ENCODE data around the gene GRM4.
"Not testable (repeated sequence)": the region's sequence is repeated elsewhere in the genome, so short reads cannot be mapped to it uniquely, and the experiment has no call there.

Gene GRM4

DNA sequence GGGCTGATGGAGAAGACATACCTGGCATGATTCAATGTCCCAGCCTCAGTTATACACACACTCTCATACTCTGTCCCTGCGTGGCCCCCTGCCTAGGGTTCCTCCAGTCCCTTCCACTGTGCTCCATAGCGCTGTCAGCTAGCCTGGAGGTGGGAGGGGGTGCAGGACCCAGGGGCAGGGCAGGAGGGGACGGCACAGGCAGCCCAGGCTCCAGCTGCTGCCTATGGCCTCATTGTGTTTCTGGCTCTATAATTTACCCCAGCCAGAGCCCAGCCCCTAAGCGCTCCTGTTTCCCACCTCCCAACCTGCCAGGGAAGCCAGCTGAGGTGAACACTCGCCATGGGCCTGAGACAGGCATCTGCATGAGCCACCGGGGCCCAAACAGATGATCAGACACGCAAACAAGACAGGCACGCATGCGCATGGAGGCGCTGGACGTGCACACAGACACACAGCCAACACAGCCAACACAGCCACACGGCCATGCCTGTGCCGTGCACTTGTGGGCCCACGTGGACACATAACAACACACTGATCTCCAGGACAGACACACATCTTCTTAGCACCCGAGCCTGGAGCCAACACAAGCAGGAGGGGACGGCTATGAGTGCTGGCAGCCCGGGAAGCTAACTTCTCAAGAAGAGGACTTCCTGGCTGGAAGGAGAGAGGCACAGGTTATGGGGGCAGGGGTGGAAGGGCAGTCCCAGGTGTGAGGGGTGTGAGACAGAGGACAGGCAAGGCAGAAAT lies 124.9 kb downstream of the GRM4 start:
- Histone ChIP-seq H3K9ac (ENCODE audit: low read length) (no peak overlapping the region), H3K9me3 (ENCODE audit: control insufficient read depth, low read length) (peaks cover 8% of the 10 kb centered on the region)

DNA sequence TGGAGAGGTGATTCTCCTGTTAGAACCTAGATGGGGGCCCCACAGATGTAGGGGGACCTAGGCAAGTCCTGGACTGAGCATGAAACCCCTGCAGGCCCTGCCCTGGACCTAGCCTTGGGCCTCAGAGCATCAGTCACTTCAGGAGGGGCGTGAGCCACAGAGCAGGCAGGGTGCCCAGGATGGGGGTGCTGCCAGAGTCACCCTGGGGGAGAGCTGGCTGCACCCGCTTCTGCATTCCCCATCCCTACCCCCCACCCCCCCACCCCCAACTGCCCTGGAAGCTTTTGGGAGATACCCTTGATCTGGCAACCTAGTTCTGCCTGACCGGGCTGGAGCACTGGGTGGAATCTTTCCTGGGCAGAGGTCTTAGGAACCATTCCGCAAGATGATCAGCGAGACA lies 125.6 kb downstream of the GRM4 start:
- Histone ChIP-seq H3K36me3 (ENCODE audit: control insufficient read depth, insufficient read depth, low read length, severe bottlenecking) (no peaks in the 10 kb centered on the region), H3K4me1 (ENCODE audit: control insufficient read depth, insufficient read depth, low read length) (no peaks in the 10 kb centered on the region), H3K9me3 (ENCODE audit: control insufficient read depth, low read length) (peaks cover 8% of the 10 kb centered on the region), H3K4me3 (ENCODE audit: low read length) (no peak overlapping the region), H3K27me3 (replicated peaks; ENCODE audit: control insufficient read depth, insufficient read depth, low read length) (peaks cover 54% of the 10 kb centered on the region), H3K9ac (ENCODE audit: low read length) (no peak overlapping the region)
- no peak for DNase-seq (ENCODE audit: low read depth)

More for the DNA sequence above, 124.9 kb downstream of the GRM4 start:
- H3K4me3 ChIP-seq (ENCODE audit: low read length) = no peak overlapping the region
- no peak for DNase-seq (ENCODE audit: low read depth)
- peaks cover 61% of the 10 kb centered on the region for H3K27me3 ChIP-seq (replicated peaks; ENCODE audit: control insufficient read depth, insufficient read depth, low read length)
- H3K4me1 ChIP-seq (ENCODE audit: control insufficient read depth, insufficient read depth, low read length) = no peaks in the 10 kb centered on the region
- H3K36me3 ChIP-seq (ENCODE audit: control insufficient read depth, insufficient read depth, low read length, severe bottlenecking) = no peaks in the 10 kb centered on the region

GRCh38 chr6:34018961-34019606 lies 126.8 kb downstream of the GRM4 start:
- Histone ChIP-seq H3K9me3 (ENCODE audit: control insufficient read depth, low read length) (peaks cover 5% of the 10 kb centered on the region), H3K4me3 (ENCODE audit: low read length) (no peak overlapping the region), H3K36me3 (ENCODE audit: control insufficient read depth, insufficient read depth, low read length, severe bottlenecking) (no peaks in the 10 kb centered on the region), H3K27me3 (replicated peaks; ENCODE audit: control insufficient read depth, insufficient read depth, low read length) (peaks cover 44% of the 10 kb centered on the region), H3K4me1 (ENCODE audit: control insufficient read depth, insufficient read depth, low read length) (no peaks in the 10 kb centered on the region), H3K9ac (ENCODE audit: low read length) (no peak overlapping the region)
- no peak for DNase-seq (ENCODE audit: low read depth)

- H3K4me1 ChIP-seq (ENCODE audit: control insufficient read depth, insufficient read depth, low read length) = no peaks in the 10 kb centered on the region
- no peak for DNase-seq (ENCODE audit: low read depth)
- H3K9me3 ChIP-seq (ENCODE audit: control insufficient read depth, low read length) = peaks cover 3% of the 10 kb centered on the region
- H3K36me3 ChIP-seq (ENCODE audit: control insufficient read depth, insufficient read depth, low read length, severe bottlenecking) = no peaks in the 10 kb centered on the region
- no peak overlapping the region for H3K9ac ChIP-seq (ENCODE audit: low read length)
- H3K4me3 ChIP-seq (ENCODE audit: low read length) = no peak overlapping the region
- H3K27me3 ChIP-seq (replicated peaks; ENCODE audit: control insufficient read depth, insufficient read depth, low read length) = peaks cover 38% of the 10 kb centered on the region
Observed at GRCh38 chr6:34018026-34018425, 127.9 kb downstream of the GRM4 start.

GRCh38 chr6:34017106-34017805 lies 128.6 kb downstream of the GRM4 start:
- Histone ChIP-seq H3K4me1 (ENCODE audit: control insufficient read depth, insufficient read depth, low read length) (no peaks in the 10 kb centered on the region), H3K9ac (ENCODE audit: low read length) (no peak overlapping the region), H3K4me3 (ENCODE audit: low read length) (no peak overlapping the region), H3K36me3 (ENCODE audit: control insufficient read depth, insufficient read depth, low read length, severe bottlenecking) (no peaks in the 10 kb centered on the region), H3K9me3 (ENCODE audit: control insufficient read depth, low read length) (peaks cover 9% of the 10 kb centered on the region), H3K27me3 (replicated peaks; ENCODE audit: control insufficient read depth, insufficient read depth, low read length) (peaks cover 34% of the 10 kb centered on the region)
- no peak for DNase-seq (ENCODE audit: low read depth)

DNA sequence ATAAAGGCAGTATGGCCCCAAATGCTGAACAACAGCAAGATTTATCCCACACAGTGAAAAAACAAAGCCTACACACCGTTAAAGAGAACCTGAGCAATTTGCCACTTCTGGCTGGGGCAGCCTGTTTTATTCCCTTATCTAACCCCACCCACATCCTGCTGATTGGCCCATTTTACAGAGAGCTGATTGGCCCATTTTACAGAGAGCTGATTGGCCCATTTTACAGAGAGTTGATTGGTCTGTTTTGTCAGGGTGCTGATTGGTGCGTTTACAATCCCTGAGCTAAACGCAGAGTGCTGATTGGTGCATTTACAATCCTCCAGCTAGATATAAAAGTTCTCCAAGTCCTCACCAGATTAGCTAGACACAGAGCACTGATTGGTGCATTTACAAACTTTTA lies 129.3 kb downstream of the GRM4 start:
- Histone ChIP-seq H3K27me3 (replicated peaks; ENCODE audit: control insufficient read depth, insufficient read depth, low read length) (peaks cover 34% of the 10 kb centered on the region), H3K9me3 (ENCODE audit: control insufficient read depth, low read length) (peaks cover 16% of the 10 kb centered on the region)
- H3K4me1 ChIP-seq (ENCODE audit: control insufficient read depth, insufficient read depth, low read length); DNase-seq (ENCODE audit: low read depth); H3K36me3 ChIP-seq (ENCODE audit: control insufficient read depth, insufficient read depth, low read length, severe bottlenecking); H3K9ac ChIP-seq (ENCODE audit: low read length); H3K4me3 ChIP-seq (ENCODE audit: low read length): not testable (repeated sequence)

DNA sequence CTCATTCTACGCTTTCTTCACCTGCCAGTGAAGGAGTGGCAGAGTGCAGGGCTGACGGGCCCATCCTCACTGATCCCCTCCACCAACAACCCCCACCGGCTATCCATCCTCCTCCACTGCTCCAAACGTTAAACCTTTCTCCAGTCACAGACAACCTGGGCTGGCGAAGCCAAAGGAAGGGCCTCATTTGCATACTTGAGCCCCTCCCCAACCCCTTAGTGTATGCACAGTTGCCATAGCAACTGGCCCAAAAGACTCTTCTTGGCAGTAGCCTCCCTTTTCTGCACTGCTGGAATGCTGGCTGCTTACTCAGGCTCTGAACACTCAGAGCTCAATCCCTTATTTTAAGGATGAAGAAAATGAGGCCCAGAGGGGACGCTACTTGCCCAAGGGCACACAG lies 130.3 kb downstream of the GRM4 start:
- peaks cover 26% of the 10 kb centered on the region for H3K9me3 ChIP-seq (ENCODE audit: control insufficient read depth, low read length)
- H3K4me3 ChIP-seq (ENCODE audit: low read length) = no peak overlapping the region
- H3K27me3 ChIP-seq (replicated peaks; ENCODE audit: control insufficient read depth, insufficient read depth, low read length) = peaks cover 39% of the 10 kb centered on the region
- H3K36me3 ChIP-seq (ENCODE audit: control insufficient read depth, insufficient read depth, low read length, severe bottlenecking) = no peaks in the 10 kb centered on the region
- H3K9ac ChIP-seq (ENCODE audit: low read length) = no peak overlapping the region
- no peaks in the 10 kb centered on the region for H3K4me1 ChIP-seq (ENCODE audit: control insufficient read depth, insufficient read depth, low read length)
- DNase-seq (ENCODE audit: low read depth) = peak; percentile 16

DNA sequence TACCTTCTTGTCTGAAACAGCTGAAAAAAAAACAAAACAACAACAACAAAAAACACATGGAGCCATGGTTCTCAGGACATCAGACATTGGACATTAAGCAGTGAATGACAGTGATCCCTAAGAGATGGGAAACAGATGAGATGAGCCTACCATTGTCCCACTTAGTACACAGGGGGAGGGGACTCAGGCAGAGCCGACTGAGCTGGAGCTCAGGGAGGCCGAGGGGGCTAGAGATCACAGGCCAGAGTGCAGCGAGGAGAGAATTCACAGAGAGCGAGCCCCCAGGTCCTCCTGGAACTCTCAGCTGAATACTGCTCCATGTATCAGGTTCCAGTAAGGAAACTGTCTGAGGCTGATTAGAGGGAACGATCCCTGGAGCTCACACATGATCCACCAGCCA lies 134.6 kb downstream of the GRM4 start:
- Histone ChIP-seq H3K9ac (ENCODE audit: low read length) (no peak overlapping the region), H3K4me1 (ENCODE audit: control insufficient read depth, insufficient read depth, low read length) (no peaks in the 10 kb centered on the region), H3K9me3 (ENCODE audit: control insufficient read depth, low read length) (peaks cover 55% of the 10 kb centered on the region), H3K4me3 (ENCODE audit: low read length) (no peak overlapping the region), H3K27me3 (replicated peaks; ENCODE audit: control insufficient read depth, insufficient read depth, low read length) (peaks cover 42% of the 10 kb centered on the region), H3K36me3 (ENCODE audit: control insufficient read depth, insufficient read depth, low read length, severe bottlenecking) (no peaks in the 10 kb centered on the region)
- no peak for DNase-seq (ENCODE audit: low read depth)

DNA sequence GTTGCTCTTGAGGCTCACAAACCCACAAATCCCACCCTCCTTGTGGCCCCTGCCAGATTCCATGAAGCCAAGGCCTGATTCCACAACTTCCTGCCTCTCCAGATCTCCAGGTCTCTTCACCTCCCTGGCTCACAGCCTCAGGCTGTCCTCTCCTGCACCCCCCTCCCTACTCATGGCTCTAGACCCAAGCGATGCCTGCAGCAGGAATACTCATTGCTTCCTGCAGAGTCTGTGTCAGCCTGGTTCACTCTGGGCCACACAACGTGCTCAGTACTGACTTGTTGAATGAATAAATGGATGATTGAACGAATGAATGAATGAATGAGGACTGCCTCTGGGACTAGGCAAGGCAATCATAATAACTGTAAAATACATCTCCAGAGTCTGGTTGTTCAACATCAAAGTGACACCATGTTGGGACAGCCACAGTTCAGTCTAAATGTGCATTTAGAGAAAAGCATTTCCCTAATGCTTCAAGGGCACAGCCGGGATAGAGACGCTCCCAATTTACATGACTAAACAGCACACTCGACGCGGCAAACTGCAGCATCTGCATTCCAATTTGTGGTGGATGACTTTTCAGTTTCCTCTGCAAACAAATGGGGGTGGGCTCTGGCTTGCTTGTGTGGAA lies 139.9 kb downstream of the GRM4 start:
- no peak for DNase-seq (ENCODE audit: low read depth)
- Histone ChIP-seq H3K9me3 (ENCODE audit: control insufficient read depth, low read length) (peaks cover 61% of the 10 kb centered on the region), H3K4me1 (ENCODE audit: control insufficient read depth, insufficient read depth, low read length) (no peaks in the 10 kb centered on the region), H3K36me3 (ENCODE audit: control insufficient read depth, insufficient read depth, low read length, severe bottlenecking) (no peaks in the 10 kb centered on the region), H3K4me3 (ENCODE audit: low read length) (no peak overlapping the region), H3K27me3 (replicated peaks; ENCODE audit: control insufficient read depth, insufficient read depth, low read length) (peaks cover 59% of the 10 kb centered on the region), H3K9ac (ENCODE audit: low read length) (no peak overlapping the region)

- H3K4me1 ChIP-seq (ENCODE audit: control insufficient read depth, insufficient read depth, low read length) = no peaks in the 10 kb centered on the region
- H3K4me3 ChIP-seq (ENCODE audit: low read length) = no peak overlapping the region
- H3K9ac ChIP-seq (ENCODE audit: low read length) = no peak overlapping the region
- peaks cover 59% of the 10 kb centered on the region for H3K27me3 ChIP-seq (replicated peaks; ENCODE audit: control insufficient read depth, insufficient read depth, low read length)
- H3K9me3 ChIP-seq (ENCODE audit: control insufficient read depth, low read length) = peaks cover 48% of the 10 kb centered on the region
- DNase-seq (ENCODE audit: low read depth) = no peak
- H3K36me3 ChIP-seq (ENCODE audit: control insufficient read depth, insufficient read depth, low read length, severe bottlenecking) = no peaks in the 10 kb centered on the region
Observed at GRCh38 chr6:34004706-34005105, 141.2 kb downstream of the GRM4 start.

GRCh38 chr6:34003962-34004361 lies 141.9 kb downstream of the GRM4 start:
- Histone ChIP-seq H3K9ac (ENCODE audit: low read length) (no peak overlapping the region), H3K4me1 (ENCODE audit: control insufficient read depth, insufficient read depth, low read length) (no peaks in the 10 kb centered on the region), H3K36me3 (ENCODE audit: control insufficient read depth, insufficient read depth, low read length, severe bottlenecking) (no peaks in the 10 kb centered on the region), H3K4me3 (ENCODE audit: low read length) (no peak overlapping the region), H3K27me3 (replicated peaks; ENCODE audit: control insufficient read depth, insufficient read depth, low read length) (peaks cover 53% of the 10 kb centered on the region), H3K9me3 (ENCODE audit: control insufficient read depth, low read length) (peaks cover 41% of the 10 kb centered on the region)
- no peak for DNase-seq (ENCODE audit: low read depth)

All from adipocyte (in vitro differentiated cells).